Left lung (tissue), 10 donors: ENCODE data around the gene CASK. TPM values are rescaled to one million over a fixed set of nuclear protein-coding genes. Genes with fewer than 3 reads are reported as not detected.

ENCODE experiments used
- ATAC-seq: fragments of 200-7000 bp; cut with Tn5 transposase; one replicate; pipeline ENCODE4 v1.9.1; 2020; ENCODE audit warnings: moderate library complexity
- DNase-seq, 4 donors: peaks; one replicate each; pipeline ENCODE4 v3.0.0-alpha.2; 2013 to 2020
- H3K27ac ChIP-seq, 2 donors: fragments of 200-600 bp; sonication (generic) in 1 of 2; one replicate each; pipeline versions ENCODE4 v1.5.0 to v1.8.0; 2020 to 2021
- H3K27me3 ChIP-seq, 2 donors: fragments of 200-600 bp; sonication (generic) in 1 of 2; one replicate each; pipeline versions ENCODE4 v1.5.0 to v1.8.0; 2020 to 2021
- H3K36me3 ChIP-seq, 2 donors: fragments of 200-600 bp; sonication (generic) in 1 of 2; one replicate each; pipeline versions ENCODE4 v1.5.0 to v1.8.0; 2020 to 2021
- H3K4me1 ChIP-seq, 2 donors: fragments of 200-600 bp; one replicate each; pipeline ENCODE4 v1.8.0; 2021
- H3K4me3 ChIP-seq, 2 donors: fragments of 200-600 bp; sonication (generic) in 1 of 2; one replicate each; pipeline versions ENCODE4 v1.5.0 to v1.8.0; 2020 to 2021; ENCODE audit warnings: mild to moderate bottlenecking in 1 of 2
- H3K9me3 ChIP-seq, 2 donors: fragments of 200-600 bp; sonication (generic) in 1 of 2; one replicate each; pipeline versions ENCODE4 v1.5.0 to v1.8.0; 2020 to 2021
- intact Hi-C, 2 donors: fragments of 100-400 bp; cut with DNase I; formaldehyde crosslinking; loops; one replicate each; pipeline versions ENCODE4 v1.11.2 to v1.14.2; 2022
- polyA plus RNA-seq, 6 donors: library from polyadenylated mRNA; unstranded; fragments of 120-200 nt; gene quantifications; one replicate each; pipeline ENCODE4 v1.2.1, GENCODE V29; 2013; ENCODE audit not compliant: insufficient read length in 6 of 6
- total RNA-seq, 2 donors: library from RNA; stranded (reverse); fragmentation: NEBNext Ultra II Directional; extraction: Animal tissue kit (Norgen Biotek cat#: 25700); gene quantifications; one replicate each; pipeline ENCODE4 v1.2.1, GENCODE V29; 2021
- TF ChIP-seq, protein P1 (sequence below), 2 donors: fragments of 200-600 bp; sonication (generic) in 1 of 2; IDR thresholded peaks; one replicate each; pipeline versions ENCODE4 v1.5.0 to v1.8.0; 2021; ENCODE audit warnings: antibody characterized with exemption in 2 of 2
- donor health status: DM: no; HTN: yes; CAD: no.
- donor health status: DM: no; HTN: no; CAD: no.

The CASK gene
- total and polyA plus RNA-seq, 8 donors: 48.2 to 70.7 (median 56.9) TPM

DNA sequence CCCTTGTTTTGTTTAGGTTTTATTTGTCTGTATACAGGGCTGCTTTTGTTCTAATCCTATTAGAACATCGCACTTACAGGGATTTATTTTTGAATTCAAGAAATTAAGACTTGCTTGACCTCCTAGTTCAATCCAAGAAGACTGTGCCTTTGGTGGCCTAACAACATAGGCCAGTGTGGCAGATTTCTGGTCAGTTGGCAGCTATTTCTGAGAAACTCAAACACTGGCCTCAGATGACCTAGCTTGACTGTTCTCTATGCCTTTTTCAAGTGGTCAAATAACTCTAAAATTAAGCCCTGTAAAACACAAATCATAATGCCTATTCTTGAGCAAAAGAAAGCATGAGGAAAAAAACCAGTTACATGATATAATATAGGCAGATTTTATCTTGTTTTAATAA is 323.8 kb downstream of the CASK start:
- Histone ChIP-seq H3K27me3 (no peaks in the 10 kb centered on the region), H3K27ac (no peak overlapping the region), H3K4me3 (no peak overlapping the region), H3K9me3 (no peaks in the 10 kb centered on the region), H3K36me3 (no peaks in the 10 kb centered on the region), H3K4me1 (no peaks in the 10 kb centered on the region)
- DNase-seq (no peak), ATAC-seq (no peak)
- TF ChIP-seq, protein P1, sequence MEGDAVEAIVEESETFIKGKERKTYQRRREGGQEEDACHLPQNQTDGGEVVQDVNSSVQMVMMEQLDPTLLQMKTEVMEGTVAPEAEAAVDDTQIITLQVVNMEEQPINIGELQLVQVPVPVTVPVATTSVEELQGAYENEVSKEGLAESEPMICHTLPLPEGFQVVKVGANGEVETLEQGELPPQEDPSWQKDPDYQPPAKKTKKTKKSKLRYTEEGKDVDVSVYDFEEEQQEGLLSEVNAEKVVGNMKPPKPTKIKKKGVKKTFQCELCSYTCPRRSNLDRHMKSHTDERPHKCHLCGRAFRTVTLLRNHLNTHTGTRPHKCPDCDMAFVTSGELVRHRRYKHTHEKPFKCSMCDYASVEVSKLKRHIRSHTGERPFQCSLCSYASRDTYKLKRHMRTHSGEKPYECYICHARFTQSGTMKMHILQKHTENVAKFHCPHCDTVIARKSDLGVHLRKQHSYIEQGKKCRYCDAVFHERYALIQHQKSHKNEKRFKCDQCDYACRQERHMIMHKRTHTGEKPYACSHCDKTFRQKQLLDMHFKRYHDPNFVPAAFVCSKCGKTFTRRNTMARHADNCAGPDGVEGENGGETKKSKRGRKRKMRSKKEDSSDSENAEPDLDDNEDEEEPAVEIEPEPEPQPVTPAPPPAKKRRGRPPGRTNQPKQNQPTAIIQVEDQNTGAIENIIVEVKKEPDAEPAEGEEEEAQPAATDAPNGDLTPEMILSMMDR (IDR thresholded peaks at IDR 0.05): no peak
- intact Hi-C loops: no loop called here

DNA sequence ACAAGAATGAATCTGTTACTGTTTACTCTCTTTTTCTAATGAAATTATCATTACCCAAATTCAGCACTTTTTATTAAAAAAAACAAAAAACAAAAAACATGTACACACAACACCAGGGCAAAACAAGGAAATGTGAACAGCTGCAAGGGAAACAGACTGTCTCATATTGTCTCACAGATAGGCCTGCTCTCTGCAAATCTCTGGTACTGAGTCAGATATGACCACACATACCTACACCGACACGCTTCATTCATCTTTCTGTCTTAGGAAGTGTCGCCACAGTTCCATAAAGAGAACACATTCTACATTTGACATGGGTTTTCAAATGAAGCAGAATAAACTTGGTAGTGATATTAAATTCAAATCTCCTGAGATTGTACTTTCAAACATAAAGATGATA is 326.8 kb downstream of the CASK start:
- TF ChIP-seq, protein P1 (IDR thresholded peaks at IDR 0.05): no peak
- Histone ChIP-seq H3K4me1 (no peaks in the 10 kb centered on the region), H3K4me3 (no peak overlapping the region), H3K36me3 (no peaks in the 10 kb centered on the region), H3K9me3 (no peaks in the 10 kb centered on the region), H3K27me3 (no peaks in the 10 kb centered on the region), H3K27ac (no peak overlapping the region)
- intact Hi-C loops: no loop called here
- DNase-seq (no peak), ATAC-seq (no peak)

DNA sequence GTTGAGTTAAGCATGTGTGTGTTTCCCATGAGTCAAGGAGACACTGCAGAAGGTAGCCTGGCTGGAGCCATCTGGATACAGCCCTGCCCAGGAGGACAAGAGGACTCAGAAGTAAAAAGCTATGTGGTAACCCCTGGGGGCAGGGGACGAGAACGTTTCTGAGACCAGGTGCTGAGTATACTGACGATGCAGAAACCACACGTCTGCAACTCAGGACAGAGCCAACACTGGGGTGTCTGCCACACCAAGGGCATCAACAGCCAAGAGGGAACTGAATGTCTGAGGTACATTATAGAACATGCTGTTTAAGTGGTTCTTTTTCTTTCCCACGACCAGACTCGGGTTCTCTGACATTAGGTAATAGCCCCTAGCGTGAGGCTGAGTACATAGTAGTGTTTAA is 328.7 kb downstream of the CASK start:
- intact Hi-C loops: no loop called here
- no peak for DNase-seq
- TF ChIP-seq, protein P1 (IDR thresholded peaks at IDR 0.05): no peak
- no peaks in the 10 kb centered on the region for H3K4me1 ChIP-seq
- no peaks in the 10 kb centered on the region for H3K27me3 ChIP-seq
- no peak overlapping the region for H3K27ac ChIP-seq
- H3K9me3 ChIP-seq: no peaks in the 10 kb centered on the region
- no peak overlapping the region for H3K4me3 ChIP-seq
- H3K36me3 ChIP-seq: no peaks in the 10 kb centered on the region
- no peak for ATAC-seq

DNA sequence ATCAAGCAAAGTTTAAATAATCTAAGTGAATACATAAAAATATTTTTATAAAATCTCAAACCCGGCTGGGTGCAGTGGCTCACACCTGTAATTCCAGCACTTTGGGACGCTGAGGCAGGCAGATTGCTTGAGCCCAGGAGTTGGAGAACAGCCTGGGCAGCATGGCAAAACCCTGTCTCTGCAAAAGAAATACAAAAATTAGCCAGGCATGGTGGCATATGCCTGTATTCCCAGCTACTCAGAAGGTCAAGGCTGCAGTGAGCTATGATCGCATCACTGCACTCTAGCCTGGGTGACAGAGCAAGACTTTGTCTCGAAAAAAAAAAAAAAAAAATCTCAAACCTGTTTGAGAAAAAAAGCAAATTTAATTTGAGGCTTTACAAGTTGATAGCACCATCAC is 331.4 kb downstream of the CASK start:
- H3K4me1 ChIP-seq: no peaks in the 10 kb centered on the region
- no peak overlapping the region for H3K4me3 ChIP-seq
- intact Hi-C loops: no loop called here
- no peaks in the 10 kb centered on the region for H3K36me3 ChIP-seq
- TF ChIP-seq, protein P1 (IDR thresholded peaks at IDR 0.05): no peak
- no peak for DNase-seq
- no peak overlapping the region for H3K27ac ChIP-seq
- ATAC-seq: no peak
- H3K9me3 ChIP-seq: no peaks in the 10 kb centered on the region
- peaks cover 0 to 5% of the 10 kb centered on the region in 2 donors for H3K27me3 ChIP-seq

DNA sequence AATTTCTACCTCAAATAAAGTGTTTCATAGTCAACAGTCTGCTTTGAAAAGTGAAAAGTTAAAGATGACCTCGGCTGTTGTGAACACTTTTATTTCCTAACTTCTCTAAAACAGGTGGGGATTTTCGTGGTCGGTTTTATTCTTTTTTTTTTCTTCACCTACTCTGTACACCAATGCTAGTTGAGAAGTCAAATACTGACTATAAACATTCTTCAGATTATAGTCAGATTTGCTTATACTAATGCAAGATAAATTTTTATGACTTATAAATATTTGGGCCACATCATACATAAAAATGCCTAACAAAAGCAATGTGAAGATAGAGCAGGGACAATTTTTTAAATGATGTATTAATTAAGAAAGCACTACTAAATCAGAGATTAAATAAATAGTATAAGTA is 332.7 kb downstream of the CASK start:
- no peak for DNase-seq
- Histone ChIP-seq H3K4me3 (no peak overlapping the region), H3K36me3 (no peaks in the 10 kb centered on the region), H3K4me1 (no peaks in the 10 kb centered on the region), H3K9me3 (no peaks in the 10 kb centered on the region), H3K27ac (no peak overlapping the region), H3K27me3 (peaks cover 0 to 5% of the 10 kb centered on the region in 2 donors)
- ATAC-seq: no peak
- TF ChIP-seq, protein P1 (IDR thresholded peaks at IDR 0.05): no peak
- intact Hi-C loops: no loop called here
